ENCODE data around the gene SMAP2. TPM values are rescaled to one million over a fixed set of nuclear protein-coding genes. Genes with fewer than 3 reads are reported as not detected.
A peak's percentile ranks its signal among the peaks of the same experiment; 100 is the strongest.

Gene SMAP2
- total RNA-seq, 1 experiment from 2014 or later, result 13.7 TPM

DNA sequence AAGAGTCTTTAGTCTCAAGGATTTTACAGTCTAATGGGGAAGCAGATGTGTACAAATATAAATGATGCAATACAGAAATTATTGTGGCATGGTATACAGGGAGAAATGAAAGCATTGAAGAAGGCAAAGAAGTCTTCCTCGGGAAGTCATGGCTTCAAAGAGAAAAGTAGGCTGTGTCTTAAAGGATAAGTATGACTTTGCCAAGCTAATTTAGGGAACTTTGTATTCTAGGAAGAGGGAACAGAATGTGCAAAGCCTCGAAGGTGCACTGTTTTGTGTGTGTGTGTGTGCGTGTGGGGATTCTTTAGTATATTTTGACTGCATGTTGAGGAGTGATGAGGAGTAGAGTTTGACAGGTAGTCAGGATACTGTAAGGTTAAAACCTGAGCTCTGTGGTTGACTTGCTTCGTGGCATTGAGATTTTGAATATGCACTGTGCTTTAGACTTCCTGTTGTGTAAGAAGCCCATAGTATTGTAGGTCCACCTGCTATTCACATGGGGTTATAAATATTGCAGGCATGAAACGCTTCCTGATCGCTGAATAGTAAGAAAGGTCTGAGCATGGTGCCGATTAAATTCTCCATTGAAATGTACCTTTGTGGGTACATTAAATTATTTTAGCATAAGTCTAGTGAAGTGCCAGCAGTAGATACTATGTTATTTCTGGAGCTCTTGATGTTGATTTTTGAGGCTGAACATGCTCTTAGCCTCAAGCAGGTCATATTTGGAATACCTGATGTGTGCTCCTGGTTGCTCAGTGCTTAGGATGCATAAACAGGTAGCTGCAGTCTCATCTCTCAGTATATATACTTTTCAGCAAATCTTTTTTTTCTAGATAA is 8.0 kb downstream of the SMAP2 start:
- no peak overlapping the region for H3K27ac Mint-ChIP-seq (ENCODE audit: unreplicated experiment)
- CTCF ChIA-PET, result no interaction called here
- intact Hi-C loops (cut with micrococcal nuclease; ENCODE audit: unreplicated experiment), result no loop called here
- H3K4me1 Mint-ChIP-seq (ENCODE audit: low read depth, unreplicated experiment), result peaks cover 55% of the 10 kb centered on the region
- TF ChIP-seq CTCF (IDR thresholded peaks at IDR 0.05; ENCODE audit: unreplicated experiment), result no peak
- no TSS peak for BruUV-seq (replicated peaks)
- no peak overlapping the region for H3K4me3 Mint-ChIP-seq (ENCODE audit: low read depth, unreplicated experiment)
- H3K27me3 Mint-ChIP-seq (ENCODE audit: unreplicated experiment), result no peaks in the 10 kb centered on the region
- no peaks in the 10 kb centered on the region for H3K36me3 Mint-ChIP-seq (ENCODE audit: insufficient read depth, unreplicated experiment)
- DNase-seq, result no peak
- no peaks in the 10 kb centered on the region for H3K9me3 Mint-ChIP-seq (ENCODE audit: low read depth, unreplicated experiment)

DNA sequence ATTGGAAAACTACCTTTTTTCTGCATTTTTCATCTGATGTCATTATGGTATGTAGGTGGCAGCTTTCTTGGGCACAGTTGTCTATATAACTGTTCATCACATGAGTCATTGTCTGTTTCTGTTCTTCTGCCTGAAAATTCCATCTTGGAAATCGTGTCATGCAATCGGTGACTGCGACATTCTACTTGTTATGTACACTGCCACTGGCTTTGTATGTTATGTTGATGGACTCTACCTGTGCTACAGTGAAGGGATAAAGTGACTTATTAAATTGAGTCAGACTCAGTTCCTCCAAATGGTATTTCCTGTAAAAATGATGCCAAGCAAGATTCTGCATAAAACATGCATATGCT is 8.6 kb downstream of the SMAP2 start:
- Mint-ChIP-seq H3K27me3 (ENCODE audit: unreplicated experiment) (no peaks in the 10 kb centered on the region), H3K4me3 (ENCODE audit: low read depth, unreplicated experiment) (no peak overlapping the region), H3K9me3 (ENCODE audit: low read depth, unreplicated experiment) (no peaks in the 10 kb centered on the region), H3K4me1 (ENCODE audit: low read depth, unreplicated experiment) (peaks cover 55% of the 10 kb centered on the region), H3K36me3 (ENCODE audit: insufficient read depth, unreplicated experiment) (no peaks in the 10 kb centered on the region), H3K27ac (ENCODE audit: unreplicated experiment) (no peak overlapping the region)
- intact Hi-C loops (cut with micrococcal nuclease; ENCODE audit: unreplicated experiment), result no loop called here
- no peak for DNase-seq
- no TSS peak for BruUV-seq (replicated peaks)
- no peak for TF ChIP-seq CTCF (IDR thresholded peaks at IDR 0.05; ENCODE audit: unreplicated experiment)
- CTCF ChIA-PET, result no interaction called here

DNA sequence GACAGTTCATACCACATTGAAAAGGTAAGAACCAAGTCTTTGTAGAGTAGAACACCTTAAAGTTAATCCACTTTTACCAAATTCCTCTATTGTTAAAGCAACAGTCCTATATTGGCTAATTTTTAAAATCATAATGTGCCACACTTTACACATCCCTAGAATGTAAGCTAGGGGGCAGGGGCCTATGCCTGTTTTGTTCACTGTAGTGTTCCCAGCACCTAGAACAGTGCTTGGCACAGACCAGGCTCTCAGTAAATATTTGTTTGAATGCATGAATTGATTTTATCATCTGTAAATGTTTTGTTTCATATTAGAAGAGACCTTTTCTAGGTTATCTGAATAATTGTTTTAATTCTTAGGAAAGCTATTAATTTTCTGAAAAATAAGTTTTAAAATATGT is 9.1 kb downstream of the SMAP2 start:
- Mint-ChIP-seq H3K4me3 (ENCODE audit: low read depth, unreplicated experiment) (no peak overlapping the region), H3K9me3 (ENCODE audit: low read depth, unreplicated experiment) (no peaks in the 10 kb centered on the region), H3K4me1 (ENCODE audit: low read depth, unreplicated experiment) (peaks cover 55% of the 10 kb centered on the region), H3K27ac (ENCODE audit: unreplicated experiment) (no peak overlapping the region), H3K36me3 (ENCODE audit: insufficient read depth, unreplicated experiment) (no peaks in the 10 kb centered on the region), H3K27me3 (ENCODE audit: unreplicated experiment) (no peaks in the 10 kb centered on the region)
- DNase-seq, result no peak
- no peak for TF ChIP-seq CTCF (IDR thresholded peaks at IDR 0.05; ENCODE audit: unreplicated experiment)
- intact Hi-C loops (cut with micrococcal nuclease; ENCODE audit: unreplicated experiment), result no loop called here
- CTCF ChIA-PET, result no interaction called here
- no TSS peak for BruUV-seq (replicated peaks)

GRCh38 chr1:40383095-40383487 is 9.6 kb downstream of the SMAP2 start:
- Mint-ChIP-seq H3K9me3 (ENCODE audit: low read depth, unreplicated experiment) (no peaks in the 10 kb centered on the region), H3K4me3 (ENCODE audit: low read depth, unreplicated experiment) (no peak overlapping the region), H3K27me3 (ENCODE audit: unreplicated experiment) (no peaks in the 10 kb centered on the region), H3K27ac (ENCODE audit: unreplicated experiment) (peak overlapping the region; percentile 10), H3K36me3 (ENCODE audit: insufficient read depth, unreplicated experiment) (no peaks in the 10 kb centered on the region), H3K4me1 (ENCODE audit: low read depth, unreplicated experiment) (peaks cover 55% of the 10 kb centered on the region)
- intact Hi-C loops (cut with micrococcal nuclease; ENCODE audit: unreplicated experiment), result no loop called here
- no peak for TF ChIP-seq CTCF (IDR thresholded peaks at IDR 0.05; ENCODE audit: unreplicated experiment)
- DNase-seq, result no peak
- no TSS peak for BruUV-seq (replicated peaks)
- CTCF ChIA-PET, result interaction anchor here (1.4 kb wide), 1 partner anchor 10 kb away, joined by 8 read pairs; no protein-coding TSS in a partner anchor
